Kidney epithelial cell (primary cell): ENCODE results near the gene GIMAP6. TPM values are rescaled to one million over a fixed set of nuclear protein-coding genes. Genes with fewer than 3 reads are reported as not detected.

Experiments
- DNase-seq: peaks from one replicate; pipeline ENCODE4 v3.0.0-alpha.2; 2010; ENCODE audit warnings: low read depth
- H3K27me3 ChIP-seq: 2 replicates; pipeline ENCODE4 v1.6.0; 2011; ENCODE audit warnings: low read length; ENCODE audit not compliant: control insufficient read depth, insufficient read depth
- H3K36me3 ChIP-seq: 2 replicates; pipeline ENCODE4 v1.5.1; 2011; ENCODE audit warnings: low read length; ENCODE audit not compliant: control insufficient read depth, insufficient read depth
- H3K4me3 ChIP-seq: 2 replicates; pipeline ENCODE4 v1.5.1; 2011; ENCODE audit warnings: low read depth, mild to moderate bottlenecking, control low read depth, low read length
- CTCF ChIP-seq: IDR thresholded peaks from 2 replicates; pipeline ENCODE4 v1.5.1; 2011; ENCODE audit warnings: mild to moderate bottlenecking, moderate library complexity, low read length, control low read depth, inconsistent platforms; ENCODE audit not compliant: insufficient read depth, poor library complexity, severe bottlenecking
- total RNA-seq: library from RNA; depleted of rRNA; stranded (reverse); fragments of >200 nt; gene quantifications from 2 replicates; pipeline ENCODE4 v1.2.3, GENCODE V29; 2015

The GIMAP6 gene
- total RNA-seq, 1 donor from 2014 or later, result not detected

- no peak for DNase-seq
- Histone ChIP-seq H3K27me3 (no peaks in the 10 kb centered on the region), H3K4me3 (no peak overlapping the region), H3K36me3 (no peaks in the 10 kb centered on the region)
- no peak for TF ChIP-seq CTCF
Observed at GRCh38 chr7:150660939-150661613, 28.9 kb upstream of the GIMAP6 start.

GRCh38 chr7:150657526-150657925 is 25.3 kb upstream of the GIMAP6 start:
- Histone ChIP-seq H3K4me3 (no peak overlapping the region), H3K36me3 (no peaks in the 10 kb centered on the region), H3K27me3 (no peaks in the 10 kb centered on the region)
- TF ChIP-seq CTCF, result no peak
- DNase-seq, result no peak

- H3K27me3 ChIP-seq, result no peaks in the 10 kb centered on the region
- H3K36me3 ChIP-seq, result no peaks in the 10 kb centered on the region
- TF ChIP-seq CTCF, result no peak
- DNase-seq, result no peak
- no peak overlapping the region for H3K4me3 ChIP-seq
Observed at GRCh38 chr7:150656047-150656446, 23.9 kb upstream of the GIMAP6 start.

GRCh38 chr7:150654692-150655091 is 22.5 kb upstream of the GIMAP6 start:
- Histone ChIP-seq H3K4me3 (no peak overlapping the region), H3K27me3 (no peaks in the 10 kb centered on the region), H3K36me3 (no peaks in the 10 kb centered on the region)
- TF ChIP-seq CTCF, result no peak
- DNase-seq, result no peak

GRCh38 chr7:150649080-150649385 is 16.8 kb upstream of the GIMAP6 start:
- Histone ChIP-seq H3K36me3 (no peaks in the 10 kb centered on the region), H3K27me3 (no peaks in the 10 kb centered on the region), H3K4me3 (no peak overlapping the region)
- no peak for TF ChIP-seq CTCF
- DNase-seq, result no peak

- H3K4me3 ChIP-seq, result no peak overlapping the region
- DNase-seq, result no peak
- TF ChIP-seq CTCF, result no peak
- H3K27me3 ChIP-seq, result no peaks in the 10 kb centered on the region
- H3K36me3 ChIP-seq, result no peaks in the 10 kb centered on the region
Observed at GRCh38 chr7:150648353-150649079, 16.3 kb upstream of the GIMAP6 start.
